Neuronal stem cell (in vitro differentiated cells): ENCODE measurements around the gene HGF.

Experiments used
- DNase-seq: peaks from one replicate; pipeline ENCODE4 v3.0.0-alpha.2; 2013; ENCODE audit warnings: low spot score
- H2AFZ ChIP-seq: one replicate; pipeline ENCODE4 v1.6.1; 2013; ENCODE audit warnings: mild to moderate bottlenecking, low read length, inconsistent platforms
- H2AK5ac ChIP-seq: 2 replicates; pipeline ENCODE4 v1.6.1; 2013; ENCODE audit warnings: low read depth, mild to moderate bottlenecking, inconsistent platforms, low read length, moderate library complexity, mixed read lengths
- H2BK120ac ChIP-seq: 2 replicates; pipeline ENCODE4 v1.6.1; 2013; ENCODE audit warnings: low read depth, mild to moderate bottlenecking, inconsistent platforms, low read length, moderate library complexity, mixed read lengths
- H2BK12ac ChIP-seq: one replicate; pipeline ENCODE4 v1.6.1; 2013; ENCODE audit warnings: low read length, inconsistent platforms
- H2BK15ac ChIP-seq: 2 replicates; pipeline ENCODE4 v1.6.1; 2013; ENCODE audit warnings: mild to moderate bottlenecking, low read length, inconsistent platforms, mixed read lengths
- H2BK5ac ChIP-seq: one replicate; pipeline ENCODE4 v1.6.1; 2013; ENCODE audit warnings: inconsistent platforms, mild to moderate bottlenecking, low read length, moderate library complexity
- H3K14ac ChIP-seq: one replicate; pipeline ENCODE4 v1.6.1; 2013; ENCODE audit warnings: low read length, inconsistent platforms
- H3K18ac ChIP-seq: 2 replicates; pipeline ENCODE4 v1.6.1; 2013; ENCODE audit warnings: low read length, inconsistent platforms
- H3K23ac ChIP-seq: 2 replicates; pipeline ENCODE4 v1.6.1; 2013; ENCODE audit warnings: low read depth, mild to moderate bottlenecking, mixed read lengths, low read length, inconsistent platforms; ENCODE audit not compliant: poor library complexity
- H3K27ac ChIP-seq: replicated peaks from 3 replicates; pipeline ENCODE4 v1.5.1; 2013; ENCODE audit warnings: low read length, inconsistent platforms
- H3K27me3 ChIP-seq, 3 experiments: 2 replicates each; pipeline ENCODE4 v1.6.1; 2013; ENCODE audit warnings: low read length in 3 of 3, mild to moderate bottlenecking in 2 of 3, inconsistent platforms in 1 of 3, low read depth in 1 of 3, mixed read lengths in 1 of 3, moderate library complexity in 1 of 3; ENCODE audit not compliant: control insufficient read depth in 3 of 3, insufficient read depth in 3 of 3
- H3K36me3 ChIP-seq, 2 donors: replicated peaks in 1 of 2; 2 replicates each; pipeline ENCODE4 v1.6.1; 2013; ENCODE audit warnings: low read length in 2 of 2; ENCODE audit not compliant: control insufficient read depth in 2 of 2, insufficient read depth in 2 of 2
- H3K4ac ChIP-seq: 2 replicates; pipeline ENCODE4 v1.6.1; 2013; ENCODE audit warnings: inconsistent platforms, mild to moderate bottlenecking, low read length, moderate library complexity
- H3K4me1 ChIP-seq, 2 donors: 1 replicate in 1 of 2; 2 replicates in 1 of 2; pipeline ENCODE4 v1.6.1; 2013; ENCODE audit warnings: low read length in 2 of 2, low read depth in 1 of 2; ENCODE audit not compliant: control insufficient read depth in 2 of 2, insufficient read depth in 1 of 2
- H3K4me2 ChIP-seq: one replicate; pipeline ENCODE4 v1.6.1; 2013; ENCODE audit warnings: mild to moderate bottlenecking, low read length, inconsistent platforms; ENCODE audit not compliant: insufficient read depth, poor library complexity, severe bottlenecking
- H3K4me3 ChIP-seq, 2 donors: 2 replicates each; pipeline ENCODE4 v1.5.1; 2013; ENCODE audit warnings: low read length in 2 of 2, mild to moderate bottlenecking in 2 of 2, inconsistent platforms in 1 of 2, moderate library complexity in 1 of 2
- H3K79me1 ChIP-seq: one replicate; pipeline ENCODE4 v1.6.1; 2013; ENCODE audit warnings: low read depth, mild to moderate bottlenecking, inconsistent platforms, low read length, moderate library complexity
- H3K9ac ChIP-seq: one replicate; pipeline ENCODE4 v1.6.1; 2013; ENCODE audit warnings: mild to moderate bottlenecking, low read depth, low read length, inconsistent platforms; ENCODE audit not compliant: poor library complexity
- H3K9me3 ChIP-seq, 2 donors: replicated peaks in 1 of 2; 2 replicates each; pipeline versions ENCODE3 to v1.6.1; 2013; ENCODE audit warnings: low read length in 2 of 2, mild to moderate bottlenecking in 2 of 2, inconsistent platforms in 1 of 2, low read depth in 1 of 2, mixed read lengths in 1 of 2, moderate library complexity in 1 of 2; ENCODE audit not compliant: control insufficient read depth in 2 of 2, insufficient read depth in 1 of 2
- H4K8ac ChIP-seq: one replicate; pipeline ENCODE4 v1.6.1; 2013; ENCODE audit warnings: low read depth, mild to moderate bottlenecking, inconsistent platforms, low read length, moderate library complexity
- H4K91ac ChIP-seq: one replicate; pipeline ENCODE4 v1.6.1; 2013; ENCODE audit warnings: low read length, low read depth, mild to moderate bottlenecking, inconsistent platforms; ENCODE audit not compliant: poor library complexity
- WGBS, 2 donors: extraction: QIAGEN DNeasy Blood & Tissue Kit; methylation state at CpG; one replicate each; pipeline ENCODE4 v1.1.7; 2013; ENCODE audit warnings: missing lambda C conversion rate in 2 of 2, mixed read lengths in 1 of 2; ENCODE audit not compliant: insufficient read length in 2 of 2, insufficient replicate concordance in 1 of 2; ENCODE audit errors: extremely low coverage in 2 of 2; 5-methylcytosine and 5-hydroxymethylcytosine counted together

The HGF gene

GRCh38 chr7:81745637-81746036 lies 24.2 kb downstream of the HGF start:
- H3K27me3 ChIP-seq = no peaks in the 10 kb centered on the region
- H3K9me3 ChIP-seq = no peaks in the 10 kb centered on the region
- no peak overlapping the region for H3K4me2 ChIP-seq
- no peak overlapping the region for H3K4ac ChIP-seq
- no peak overlapping the region for H2BK5ac ChIP-seq
- no peak overlapping the region for H3K14ac ChIP-seq
- no peak overlapping the region for H3K4me3 ChIP-seq
- no CpG with 5 or more reads among the region's 2 CpGs for WGBS, 2 donors
- no peaks in the 10 kb centered on the region for H3K79me1 ChIP-seq
- no peak overlapping the region for H3K23ac ChIP-seq
- no peak overlapping the region for H2BK15ac ChIP-seq
- DNase-seq = no peak
- H2BK12ac ChIP-seq = no peak overlapping the region
- H3K36me3 ChIP-seq = no peaks in the 10 kb centered on the region
- H3K18ac ChIP-seq = no peak overlapping the region
- no peak overlapping the region for H2BK120ac ChIP-seq
- no peak overlapping the region for H4K8ac ChIP-seq
- H3K4me1 ChIP-seq = peaks cover 0 to 1% of the 10 kb centered on the region in 2 donors
- H2AFZ ChIP-seq = no peak overlapping the region
- H2AK5ac ChIP-seq = no peak overlapping the region
- H3K9ac ChIP-seq = no peak overlapping the region
- no peak overlapping the region for H3K27ac ChIP-seq
- H4K91ac ChIP-seq = no peak overlapping the region

- Histone ChIP-seq H2BK120ac (no peak overlapping the region), H3K4me3 (no peak overlapping the region), H3K23ac (no peak overlapping the region), H4K91ac (no peak overlapping the region), H3K14ac (no peak overlapping the region), H2BK12ac (no peak overlapping the region), H2BK15ac (no peak overlapping the region), H2AK5ac (no peak overlapping the region), H4K8ac (no peak overlapping the region), H3K4me1 (peaks cover 0 to 1% of the 10 kb centered on the region in 2 donors), H3K36me3 (no peaks in the 10 kb centered on the region), H3K27ac (no peak overlapping the region), H2BK5ac (no peak overlapping the region), H3K4ac (no peak overlapping the region), H3K4me2 (no peak overlapping the region), H3K79me1 (no peaks in the 10 kb centered on the region), H3K27me3 (no peaks in the 10 kb centered on the region), H3K9me3 (no peaks in the 10 kb centered on the region), H2AFZ (no peak overlapping the region), H3K9ac (no peak overlapping the region), H3K18ac (no peak overlapping the region)
- DNase-seq = no peak
These were observed 25.5 kb downstream of the HGF start for GRCh38 chr7:81744389-81744788.

GRCh38 chr7:81743665-81744064 lies 26.2 kb downstream of the HGF start:
- Histone ChIP-seq H3K4me2 (no peak overlapping the region), H3K9ac (no peak overlapping the region), H2BK120ac (no peak overlapping the region), H3K79me1 (no peaks in the 10 kb centered on the region), H4K91ac (no peak overlapping the region), H2AFZ (no peak overlapping the region), H3K4me3 (no peak overlapping the region), H3K4ac (no peak overlapping the region), H3K27me3 (no peaks in the 10 kb centered on the region), H2BK12ac (no peak overlapping the region), H3K4me1 (peaks cover 0 to 1% of the 10 kb centered on the region in 2 donors), H3K18ac (no peak overlapping the region), H3K27ac (no peak overlapping the region), H4K8ac (no peak overlapping the region), H2AK5ac (no peak overlapping the region), H3K36me3 (no peaks in the 10 kb centered on the region), H3K9me3 (no peaks in the 10 kb centered on the region), H3K23ac (no peak overlapping the region), H3K14ac (no peak overlapping the region), H2BK15ac (no peak overlapping the region), H2BK5ac (no peak overlapping the region)
- WGBS, 2 donors = no CpG with 5 or more reads among the region's 4 CpGs
- DNase-seq = no peak

- no peak overlapping the region for H3K14ac ChIP-seq
- H3K18ac ChIP-seq = no peak overlapping the region
- no peak overlapping the region for H3K23ac ChIP-seq
- H3K79me1 ChIP-seq = no peaks in the 10 kb centered on the region
- H3K4me3 ChIP-seq = no peak overlapping the region
- no CpG with 5 or more reads among the region's 9 CpGs for WGBS, 2 donors
- H3K9me3 ChIP-seq = no peaks in the 10 kb centered on the region
- no peak overlapping the region for H2BK120ac ChIP-seq
- no peaks in the 10 kb centered on the region for H3K36me3 ChIP-seq
- no peak overlapping the region for H2AK5ac ChIP-seq
- no peak overlapping the region for H4K91ac ChIP-seq
- H3K4me1 ChIP-seq = peaks cover 0 to 1% of the 10 kb centered on the region in 2 donors
- DNase-seq = no peak
- H3K27ac ChIP-seq = no peak overlapping the region
- no peak overlapping the region for H2BK12ac ChIP-seq
- no peak overlapping the region for H2AFZ ChIP-seq
- H2BK5ac ChIP-seq = no peak overlapping the region
- no peak overlapping the region for H3K4me2 ChIP-seq
- H4K8ac ChIP-seq = no peak overlapping the region
- no peaks in the 10 kb centered on the region for H3K27me3 ChIP-seq
- H3K9ac ChIP-seq = no peak overlapping the region
- no peak overlapping the region for H3K4ac ChIP-seq
- no peak overlapping the region for H2BK15ac ChIP-seq
These were observed 26.6 kb downstream of the HGF start for GRCh38 chr7:81743201-81743600.
